Astrocyte (in vitro differentiated cells and primary cell): ENCODE results near the gene PLPP1. TPM values are rescaled to one million over a fixed set of nuclear protein-coding genes. Genes with fewer than 3 reads are reported as not detected.

ENCODE experiments used
- DNase-seq: peaks from one replicate; pipeline ENCODE4 v3.0.0-alpha.2; 2010; ENCODE audit warnings: low read depth
- FAIRE-seq: peaks from 2 replicates; lab custom pipeline; 2011; peaks lifted over from hg19 to GRCh38; lab: Jason Lieb, UNC
- H2AFZ ChIP-seq: 2 replicates; pipeline ENCODE4 v1.6.0; 2012; ENCODE audit warnings: low read depth, low read length, inconsistent platforms
- H3K27ac ChIP-seq: 2 replicates; pipeline ENCODE4 v1.5.1; 2011; ENCODE audit warnings: low read depth, low read length, inconsistent platforms
- H3K27me3 ChIP-seq: 2 replicates; pipeline ENCODE4 v1.6.0; 2011; ENCODE audit warnings: low read length, inconsistent platforms; ENCODE audit not compliant: insufficient read depth
- H3K36me3 ChIP-seq: 2 replicates; pipeline ENCODE4 v1.5.1; 2011; ENCODE audit warnings: low read length, inconsistent platforms; ENCODE audit not compliant: insufficient read depth
- H3K4me1 ChIP-seq: 2 replicates; pipeline ENCODE4 v1.5.1; 2011; ENCODE audit warnings: low read length, inconsistent platforms; ENCODE audit not compliant: insufficient read depth
- H3K4me2 ChIP-seq: 2 replicates; pipeline ENCODE4 v1.6.0; 2012; ENCODE audit warnings: low read length, inconsistent platforms
- H3K4me3 ChIP-seq: 2 replicates; pipeline ENCODE4 v1.5.1; 2011; ENCODE audit warnings: low read depth, mild to moderate bottlenecking, low read length, inconsistent platforms; ENCODE audit not compliant: insufficient read depth
- H3K79me2 ChIP-seq: 2 replicates; pipeline ENCODE4 v1.6.0; 2012; ENCODE audit warnings: mild to moderate bottlenecking, low read length, inconsistent platforms; ENCODE audit not compliant: insufficient read depth
- H3K9ac ChIP-seq: 2 replicates; pipeline ENCODE4 v1.6.0; 2012; ENCODE audit warnings: mild to moderate bottlenecking, low read length, inconsistent platforms
- H3K9me3 ChIP-seq: 2 replicates; pipeline ENCODE4 v1.5.1; 2012; ENCODE audit warnings: low read depth, mild to moderate bottlenecking, low read length, inconsistent platforms; ENCODE audit not compliant: insufficient read depth
- H4K20me1 ChIP-seq: 2 replicates; pipeline ENCODE4 v1.6.0; 2012; ENCODE audit warnings: low read length, inconsistent platforms; ENCODE audit not compliant: insufficient read depth
- H3K27ac Mint-ChIP-seq: one replicate; pipeline ENCODE4 v1.8.0; 2021; ENCODE audit warnings: mild to moderate bottlenecking, mixed read lengths; ENCODE audit not compliant: unreplicated experiment
- H3K27me3 Mint-ChIP-seq: one replicate; pipeline ENCODE4 v1.8.0; 2021; ENCODE audit warnings: low read depth, mixed read lengths; ENCODE audit not compliant: unreplicated experiment
- H3K36me3 Mint-ChIP-seq: one replicate; pipeline ENCODE4 v1.8.0; 2021; ENCODE audit warnings: low read depth, mixed read lengths; ENCODE audit not compliant: unreplicated experiment
- H3K4me1 Mint-ChIP-seq: one replicate; pipeline ENCODE4 v1.8.0; 2021; ENCODE audit warnings: low read depth, mixed read lengths; ENCODE audit not compliant: unreplicated experiment
- H3K4me3 Mint-ChIP-seq: one replicate; pipeline ENCODE4 v1.8.0; 2021; ENCODE audit warnings: mild to moderate bottlenecking, moderate library complexity, mixed read lengths; ENCODE audit not compliant: unreplicated experiment
- H3K9me3 Mint-ChIP-seq: one replicate; pipeline ENCODE4 v1.8.0; 2021; ENCODE audit warnings: mild to moderate bottlenecking, mixed read lengths; ENCODE audit not compliant: unreplicated experiment
- EZH2 ChIP-seq: IDR thresholded peaks from 2 replicates; pipeline ENCODE4 v1.6.1; 2012; ENCODE audit warnings: mild to moderate bottlenecking, low read length, inconsistent platforms; ENCODE audit not compliant: insufficient read depth
- total RNA-seq: library from RNA; stranded (reverse); gene quantifications from 2 replicates; pipeline ENCODE4 v1.2.1, GENCODE V29; 2021
- TF ChIP-seq, protein P1 (sequence below): IDR thresholded peaks from 2 replicates; pipeline ENCODE4 v1.5.1; 2011; ENCODE audit warnings: low read depth, mild to moderate bottlenecking, inconsistent platforms, low read length, moderate library complexity; ENCODE audit not compliant: insufficient read depth

Gene PLPP1
- total RNA-seq, 1 donor from 2014 or later: 56.3 TPM

DNA sequence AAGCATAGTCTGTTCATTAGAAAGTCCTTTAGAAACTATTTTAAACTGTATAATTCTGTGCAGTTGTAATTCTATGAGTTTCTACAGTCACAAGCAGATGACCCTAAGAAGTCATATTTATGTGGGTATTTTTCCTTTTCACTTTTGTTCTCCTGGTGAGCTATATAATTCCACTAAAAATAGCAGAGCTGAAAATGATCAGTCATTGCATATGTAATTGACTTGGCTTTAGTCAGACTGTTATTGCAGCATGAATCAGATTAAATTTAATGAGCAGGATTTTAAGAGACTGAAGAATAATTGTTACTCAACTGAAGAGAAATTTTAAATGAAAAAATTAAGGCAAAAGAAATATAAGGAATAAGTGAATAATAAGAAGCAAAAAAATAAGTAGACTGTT lies 118.5 kb downstream of the PLPP1 start:
- DNase-seq (peak; percentile 23), FAIRE-seq (no peak)
- H3K27me3 Mint-ChIP-seq: no peaks in the 10 kb centered on the region
- H3K4me3 ChIP-seq: no peak overlapping the region
- no peaks in the 10 kb centered on the region for H3K27me3 ChIP-seq
- H3K4me1 Mint-ChIP-seq: peaks cover 32% of the 10 kb centered on the region
- H3K36me3 ChIP-seq: peaks cover 7% of the 10 kb centered on the region
- no peaks in the 10 kb centered on the region for H3K9me3 ChIP-seq
- no peaks in the 10 kb centered on the region for H3K9me3 Mint-ChIP-seq
- H2AFZ ChIP-seq: no peak overlapping the region
- H4K20me1 ChIP-seq: peaks cover 3% of the 10 kb centered on the region
- no peaks in the 10 kb centered on the region for H3K79me2 ChIP-seq
- no peak overlapping the region for H3K9ac ChIP-seq
- H3K4me3 Mint-ChIP-seq: no peak overlapping the region
- H3K4me2 ChIP-seq: no peak overlapping the region
- H3K27ac Mint-ChIP-seq: no peak overlapping the region
- H3K4me1 ChIP-seq: peaks cover 34% of the 10 kb centered on the region
- H3K27ac ChIP-seq: peak overlapping the region; percentile 18
- no peak for TF ChIP-seq EZH2
- TF ChIP-seq, protein P1, sequence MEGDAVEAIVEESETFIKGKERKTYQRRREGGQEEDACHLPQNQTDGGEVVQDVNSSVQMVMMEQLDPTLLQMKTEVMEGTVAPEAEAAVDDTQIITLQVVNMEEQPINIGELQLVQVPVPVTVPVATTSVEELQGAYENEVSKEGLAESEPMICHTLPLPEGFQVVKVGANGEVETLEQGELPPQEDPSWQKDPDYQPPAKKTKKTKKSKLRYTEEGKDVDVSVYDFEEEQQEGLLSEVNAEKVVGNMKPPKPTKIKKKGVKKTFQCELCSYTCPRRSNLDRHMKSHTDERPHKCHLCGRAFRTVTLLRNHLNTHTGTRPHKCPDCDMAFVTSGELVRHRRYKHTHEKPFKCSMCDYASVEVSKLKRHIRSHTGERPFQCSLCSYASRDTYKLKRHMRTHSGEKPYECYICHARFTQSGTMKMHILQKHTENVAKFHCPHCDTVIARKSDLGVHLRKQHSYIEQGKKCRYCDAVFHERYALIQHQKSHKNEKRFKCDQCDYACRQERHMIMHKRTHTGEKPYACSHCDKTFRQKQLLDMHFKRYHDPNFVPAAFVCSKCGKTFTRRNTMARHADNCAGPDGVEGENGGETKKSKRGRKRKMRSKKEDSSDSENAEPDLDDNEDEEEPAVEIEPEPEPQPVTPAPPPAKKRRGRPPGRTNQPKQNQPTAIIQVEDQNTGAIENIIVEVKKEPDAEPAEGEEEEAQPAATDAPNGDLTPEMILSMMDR: no peak
- H3K36me3 Mint-ChIP-seq: peaks cover 2% of the 10 kb centered on the region

DNA sequence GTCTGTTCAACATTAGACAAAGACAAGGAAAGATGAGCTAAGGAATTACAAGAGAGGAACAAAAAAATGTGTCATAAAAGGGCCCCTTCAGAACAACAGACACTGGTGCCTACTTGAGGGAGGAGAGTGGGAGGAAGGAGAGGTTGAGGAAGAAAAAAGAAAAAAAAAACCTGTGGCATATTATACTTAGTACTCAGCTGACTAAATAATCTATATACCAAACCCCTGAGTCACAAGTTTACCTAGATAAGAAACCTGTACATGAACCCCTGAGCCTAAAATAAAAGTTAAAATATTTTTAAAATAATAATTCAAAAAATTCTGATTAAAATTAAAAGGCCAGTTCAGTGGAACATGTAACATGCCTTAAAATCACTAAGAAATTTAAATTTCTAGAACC lies 119.7 kb downstream of the PLPP1 start:
- FAIRE-seq (no peak), DNase-seq (peak; percentile 32)
- Histone ChIP-seq H3K4me3 (no peak overlapping the region), H3K27ac (peak overlapping the region; percentile 40), H4K20me1 (no peaks in the 10 kb centered on the region), H3K27me3 (no peaks in the 10 kb centered on the region), H3K4me2 (no peak overlapping the region), H3K79me2 (no peaks in the 10 kb centered on the region), H3K36me3 (peaks cover 10% of the 10 kb centered on the region), H3K9ac (no peak overlapping the region), H3K4me1 (peaks cover 22% of the 10 kb centered on the region), H3K9me3 (no peaks in the 10 kb centered on the region), H2AFZ (no peak overlapping the region)
- Mint-ChIP-seq H3K4me1 (peaks cover 23% of the 10 kb centered on the region), H3K9me3 (no peaks in the 10 kb centered on the region), H3K4me3 (no peak overlapping the region), H3K27me3 (no peaks in the 10 kb centered on the region), H3K27ac (no peak overlapping the region), H3K36me3 (peaks cover 2% of the 10 kb centered on the region)
- TF ChIP-seq, protein P1: no peak
- no peak for TF ChIP-seq EZH2

DNA sequence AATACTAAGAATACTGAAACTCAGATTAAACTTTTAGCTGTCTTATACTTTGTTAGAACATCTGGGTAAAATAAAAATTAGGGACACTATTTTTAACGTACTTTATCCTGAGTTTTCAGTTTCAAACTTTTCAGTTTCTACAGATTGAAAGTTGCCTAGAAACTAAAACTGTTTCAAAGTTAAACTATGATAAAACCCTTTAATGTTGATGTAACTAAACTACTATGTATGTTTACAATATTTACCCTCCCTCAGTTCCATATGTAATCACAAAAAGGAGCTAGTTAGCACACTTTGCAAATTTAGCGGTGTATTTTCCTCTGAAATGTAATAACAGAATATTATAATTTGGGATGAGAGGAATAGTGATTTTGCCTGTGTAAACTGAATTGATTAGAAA lies 121.1 kb downstream of the PLPP1 start:
- Histone ChIP-seq H3K79me2 (no peaks in the 10 kb centered on the region), H3K4me2 (no peak overlapping the region), H3K27ac (no peak overlapping the region), H4K20me1 (no peaks in the 10 kb centered on the region), H3K4me1 (peaks cover 9% of the 10 kb centered on the region), H3K4me3 (no peak overlapping the region), H3K9me3 (no peaks in the 10 kb centered on the region), H3K9ac (no peak overlapping the region), H2AFZ (no peak overlapping the region), H3K36me3 (peaks cover 13% of the 10 kb centered on the region), H3K27me3 (no peaks in the 10 kb centered on the region)
- H3K36me3 Mint-ChIP-seq: peaks cover 4% of the 10 kb centered on the region
- DNase-seq: no peak
- no peaks in the 10 kb centered on the region for H3K9me3 Mint-ChIP-seq
- H3K27me3 Mint-ChIP-seq: no peaks in the 10 kb centered on the region
- peak overlapping the region; percentile 18 for H3K27ac Mint-ChIP-seq
- no peak overlapping the region for H3K4me3 Mint-ChIP-seq
- peaks cover 10% of the 10 kb centered on the region for H3K4me1 Mint-ChIP-seq
- no peak for FAIRE-seq
- TF ChIP-seq, protein P1: no peak
- no peak for TF ChIP-seq EZH2
